ENCODE data around the gene CCND2. TPM values are rescaled to one million over a fixed set of nuclear protein-coding genes. Genes with fewer than 3 reads are reported as not detected.

The CCND2 gene
- total and polyA plus RNA-seq, 12 donors: 28.4 to 428 (median 239) TPM

DNA sequence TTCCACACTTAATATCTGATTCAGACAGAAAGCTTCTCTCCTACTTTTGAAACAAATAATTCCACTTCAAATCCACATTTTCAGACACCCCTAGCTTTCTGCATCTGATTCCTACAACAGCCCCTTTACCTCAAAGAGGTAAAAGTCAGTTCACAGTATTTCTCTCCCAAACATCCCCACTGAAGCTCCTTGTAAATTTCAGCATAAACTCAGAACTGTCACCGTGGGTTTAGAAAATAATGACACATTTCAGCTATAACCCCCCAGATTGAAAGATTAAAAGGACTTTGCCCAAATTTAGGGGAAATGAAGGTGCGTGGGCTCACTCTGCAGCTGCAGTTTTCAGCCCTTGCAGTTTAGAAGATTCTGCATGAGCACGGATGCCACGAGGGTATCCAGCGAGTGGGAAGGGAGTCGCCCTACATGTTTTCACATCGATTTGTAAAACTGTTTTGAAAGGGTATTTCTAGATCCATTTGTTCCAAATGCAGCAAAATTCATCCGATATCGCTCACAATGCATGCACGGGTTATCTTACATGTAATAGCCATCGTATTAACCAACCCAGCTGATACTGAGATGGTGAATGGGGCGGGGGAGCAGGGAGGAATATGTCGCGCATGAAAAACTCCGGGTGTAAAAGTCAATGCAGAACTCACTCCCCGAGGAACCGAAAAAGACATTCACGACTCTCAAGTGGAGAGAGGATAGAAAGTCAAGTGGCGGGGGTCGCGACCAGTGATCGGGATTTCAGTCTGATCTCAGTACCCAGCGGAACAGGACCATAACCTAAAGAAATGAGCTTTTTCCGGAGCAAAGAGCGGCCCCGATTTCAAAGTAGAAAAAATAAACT lies 5.0 kb upstream of the CCND2 start:
- Histone ChIP-seq H3K27ac (peak overlapping the region in 4 of 5 donors; percentile 53 to 90 (median 70)), H3K36me3 (replicated peaks in 1 of 2) (no peaks in the 10 kb centered on the region), H3K27me3 (peaks cover 30% of the 10 kb centered on the region), H3K4me1 (replicated peaks in 1 of 2) (peaks cover 13 to 28% of the 10 kb centered on the region in 2 donors), H3K4me3 (peak overlapping the region in 3 of 4 donors; percentile 5 to 85 (median 28)), H3K9me3 (replicated peaks in 1 of 3) (no peaks in the 10 kb centered on the region)
- DNase-seq: peak in 1 of 7 donors; percentile 40
- intact Hi-C loops (cut with DNase I): no loop called here
- 5 to 7% (median 5%) methylated on average over 26 of the region's 26 CpGs for WGBS, 4 donors
- TF ChIP-seq POLR2A (IDR thresholded peaks at IDR 0.05): no peak
- TF ChIP-seq, protein P1, sequence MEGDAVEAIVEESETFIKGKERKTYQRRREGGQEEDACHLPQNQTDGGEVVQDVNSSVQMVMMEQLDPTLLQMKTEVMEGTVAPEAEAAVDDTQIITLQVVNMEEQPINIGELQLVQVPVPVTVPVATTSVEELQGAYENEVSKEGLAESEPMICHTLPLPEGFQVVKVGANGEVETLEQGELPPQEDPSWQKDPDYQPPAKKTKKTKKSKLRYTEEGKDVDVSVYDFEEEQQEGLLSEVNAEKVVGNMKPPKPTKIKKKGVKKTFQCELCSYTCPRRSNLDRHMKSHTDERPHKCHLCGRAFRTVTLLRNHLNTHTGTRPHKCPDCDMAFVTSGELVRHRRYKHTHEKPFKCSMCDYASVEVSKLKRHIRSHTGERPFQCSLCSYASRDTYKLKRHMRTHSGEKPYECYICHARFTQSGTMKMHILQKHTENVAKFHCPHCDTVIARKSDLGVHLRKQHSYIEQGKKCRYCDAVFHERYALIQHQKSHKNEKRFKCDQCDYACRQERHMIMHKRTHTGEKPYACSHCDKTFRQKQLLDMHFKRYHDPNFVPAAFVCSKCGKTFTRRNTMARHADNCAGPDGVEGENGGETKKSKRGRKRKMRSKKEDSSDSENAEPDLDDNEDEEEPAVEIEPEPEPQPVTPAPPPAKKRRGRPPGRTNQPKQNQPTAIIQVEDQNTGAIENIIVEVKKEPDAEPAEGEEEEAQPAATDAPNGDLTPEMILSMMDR (IDR thresholded peaks at IDR 0.05): no peak

DNA sequence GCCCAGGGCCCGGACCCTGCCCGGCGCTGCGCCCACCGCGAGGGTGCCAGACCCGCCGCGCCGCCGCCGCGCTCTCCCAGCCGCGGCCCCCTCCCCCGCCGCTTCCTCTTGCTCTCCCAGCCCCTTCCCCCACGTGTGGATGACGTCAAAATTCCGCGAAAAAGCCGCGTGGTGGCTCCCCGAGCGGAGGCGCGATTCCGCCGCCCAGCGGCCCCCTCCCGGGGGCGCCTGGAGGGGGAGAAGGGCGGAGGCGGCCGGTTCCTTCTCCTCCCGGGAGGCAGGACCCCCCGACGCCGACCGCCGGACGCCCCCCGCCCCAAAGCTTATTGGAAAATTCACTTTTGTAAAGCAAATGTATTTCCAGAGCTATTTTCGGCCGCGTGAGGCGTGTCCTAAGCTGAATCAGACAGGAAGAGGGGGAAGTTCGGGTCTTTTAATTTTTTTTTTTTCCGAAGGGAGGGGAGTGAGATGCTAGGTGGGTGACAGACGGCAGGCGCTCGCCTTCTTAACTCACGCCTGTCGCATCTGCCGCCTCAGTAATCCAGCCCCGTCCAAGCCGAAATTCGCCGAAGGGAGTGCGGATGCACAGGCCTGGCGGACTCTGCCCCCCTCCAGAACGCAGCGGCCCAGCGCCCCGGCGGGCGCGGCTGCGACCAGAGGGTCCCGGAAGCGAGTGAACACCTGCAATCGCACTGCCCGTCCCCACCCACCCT lies 4.1 kb upstream of the CCND2 start:
- Histone ChIP-seq H3K9me3 (replicated peaks in 1 of 3) (no peaks in the 10 kb centered on the region), H3K4me1 (replicated peaks in 1 of 2) (peaks cover 13 to 28% of the 10 kb centered on the region in 2 donors), H3K36me3 (replicated peaks in 1 of 2) (no peaks in the 10 kb centered on the region), H3K27me3 (peaks cover 30% of the 10 kb centered on the region), H3K4me3 (peak overlapping the region in 2 of 4 donors; percentile 21 to 85), H3K27ac (peak overlapping the region in 4 of 5 donors; percentile 53 to 90 (median 70))
- WGBS, 4 donors: 2 to 7% (median 5%) methylated on average over 28 to 73 of the region's 73 CpGs
- TF ChIP-seq POLR2A (IDR thresholded peaks at IDR 0.05): peak; percentile 44 to 69
- TF ChIP-seq, protein P1 (IDR thresholded peaks at IDR 0.05): peak in 4 of 6 experiments; percentile 9 to 37 (median 22)
- DNase-seq: peak; percentile 84 to 91 (median 85)
- intact Hi-C loops (cut with DNase I): no loop called here

DNA sequence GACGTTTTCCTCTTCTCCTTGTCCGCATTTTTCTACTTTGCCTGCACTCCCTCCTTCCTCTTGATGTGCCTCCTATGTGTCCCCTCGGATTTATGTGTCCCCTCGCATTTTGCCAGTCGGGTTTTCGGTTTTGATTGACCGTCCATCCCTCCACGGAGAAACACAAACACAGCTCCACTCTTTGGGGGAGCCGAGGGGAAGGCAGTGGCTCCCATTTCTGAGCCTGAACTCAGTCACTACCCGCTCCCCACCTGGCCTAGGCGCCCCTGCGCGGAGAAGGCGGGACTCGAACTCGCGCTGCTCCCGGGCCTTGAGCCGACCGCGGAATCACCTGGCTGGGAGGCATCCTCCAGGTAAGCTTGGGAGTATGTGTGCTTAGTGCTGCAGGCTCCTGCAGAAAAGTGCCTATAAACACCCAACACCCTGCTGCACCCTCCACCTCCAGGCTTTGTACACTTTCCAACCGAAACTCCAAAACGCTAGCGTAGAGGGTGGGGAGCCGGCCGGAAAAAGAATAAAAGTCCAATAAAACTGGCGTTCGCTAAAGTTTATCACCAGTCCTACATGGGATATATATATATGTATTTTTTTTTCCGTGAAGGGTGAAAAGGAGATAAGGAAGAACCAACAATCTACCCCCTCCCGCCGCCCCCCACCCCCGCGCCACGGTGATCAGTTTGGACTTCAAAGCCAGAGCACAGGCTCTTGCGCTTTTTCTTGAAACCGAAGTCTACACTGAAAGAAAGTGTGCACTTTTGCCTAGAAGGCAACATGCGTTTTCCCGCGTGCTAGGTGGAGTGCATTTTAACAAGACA lies 3.3 kb upstream of the CCND2 start:
- H3K27me3 ChIP-seq: peaks cover 30% of the 10 kb centered on the region
- no peaks in the 10 kb centered on the region for H3K9me3 ChIP-seq (replicated peaks in 1 of 3)
- H3K4me3 ChIP-seq: peak overlapping the region in 2 of 4 donors; percentile 21 to 85
- peak in 2 of 7 donors; percentile 35 to 48 for DNase-seq
- TF ChIP-seq, protein P1 (IDR thresholded peaks at IDR 0.05): no peak
- TF ChIP-seq POLR2A (IDR thresholded peaks at IDR 0.05): no peak
- peaks cover 13 to 28% of the 10 kb centered on the region in 2 donors for H3K4me1 ChIP-seq (replicated peaks in 1 of 2)
- H3K27ac ChIP-seq: peak overlapping the region in 4 of 5 donors; percentile 83 to 95 (median 91)
- intact Hi-C loops (cut with DNase I): loop anchor here in 1 of 2 donors (10.0 kb wide), 2 partner anchors 235 to 275 kb away; no protein-coding TSS in a partner anchor
- WGBS, 4 donors: 10 to 18% (median 11%) methylated on average over 28 to 39 of the region's 39 CpGs
- no peaks in the 10 kb centered on the region for H3K36me3 ChIP-seq (replicated peaks in 1 of 2)
